HG03457 (cell line): ENCODE data around the gene KRTAP12-3.

Source experiments
- ATAC-seq: cut with Tn5 transposase; IDR thresholded peaks from one replicate; pipeline ENCODE4 v1.9.1; 2021; ENCODE audit warnings: moderate number of reproducible peaks; ENCODE audit not compliant: unreplicated experiment

The KRTAP12-3 gene

DNA sequence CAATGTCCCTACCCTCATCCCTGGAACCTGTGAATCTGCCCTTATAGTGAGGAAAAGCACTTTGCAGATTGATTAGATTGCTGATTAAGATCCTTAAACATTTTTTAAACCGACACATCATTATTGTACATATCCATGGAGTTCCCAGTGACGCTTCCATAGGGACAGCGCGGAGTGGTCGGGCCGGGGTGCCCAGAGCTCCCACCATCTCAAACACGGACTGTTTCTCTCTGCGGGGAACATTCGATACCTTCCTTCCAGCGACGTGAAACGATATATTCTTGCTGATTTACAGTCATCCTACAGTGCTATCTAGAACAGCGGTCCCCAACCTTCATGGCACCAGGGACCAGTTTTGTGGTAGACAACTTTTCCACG, 43.3 kb downstream of the KRTAP12-3 start:
- no peak for ATAC-seq

DNA sequence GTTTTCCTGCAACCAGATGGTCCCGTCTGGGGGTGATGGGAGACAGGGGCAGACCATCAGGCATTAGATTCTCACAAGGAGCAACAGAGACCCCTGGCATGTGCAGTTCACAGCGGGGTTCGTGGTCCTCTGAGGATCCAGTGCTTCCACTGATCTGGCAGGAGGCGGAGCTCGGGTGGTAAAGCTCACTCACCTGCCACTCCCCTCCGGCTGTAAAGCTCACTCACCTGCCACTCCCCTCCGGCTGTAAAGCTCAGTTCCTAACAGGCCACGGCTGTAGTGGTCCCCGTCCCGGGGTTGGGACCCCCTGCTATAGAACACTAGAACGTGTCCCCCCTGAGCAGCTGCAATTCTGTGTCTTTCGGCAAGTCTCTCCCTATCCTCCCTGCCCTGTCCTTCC, 43.8 kb downstream of the KRTAP12-3 start:
- ATAC-seq, result no peak

DNA sequence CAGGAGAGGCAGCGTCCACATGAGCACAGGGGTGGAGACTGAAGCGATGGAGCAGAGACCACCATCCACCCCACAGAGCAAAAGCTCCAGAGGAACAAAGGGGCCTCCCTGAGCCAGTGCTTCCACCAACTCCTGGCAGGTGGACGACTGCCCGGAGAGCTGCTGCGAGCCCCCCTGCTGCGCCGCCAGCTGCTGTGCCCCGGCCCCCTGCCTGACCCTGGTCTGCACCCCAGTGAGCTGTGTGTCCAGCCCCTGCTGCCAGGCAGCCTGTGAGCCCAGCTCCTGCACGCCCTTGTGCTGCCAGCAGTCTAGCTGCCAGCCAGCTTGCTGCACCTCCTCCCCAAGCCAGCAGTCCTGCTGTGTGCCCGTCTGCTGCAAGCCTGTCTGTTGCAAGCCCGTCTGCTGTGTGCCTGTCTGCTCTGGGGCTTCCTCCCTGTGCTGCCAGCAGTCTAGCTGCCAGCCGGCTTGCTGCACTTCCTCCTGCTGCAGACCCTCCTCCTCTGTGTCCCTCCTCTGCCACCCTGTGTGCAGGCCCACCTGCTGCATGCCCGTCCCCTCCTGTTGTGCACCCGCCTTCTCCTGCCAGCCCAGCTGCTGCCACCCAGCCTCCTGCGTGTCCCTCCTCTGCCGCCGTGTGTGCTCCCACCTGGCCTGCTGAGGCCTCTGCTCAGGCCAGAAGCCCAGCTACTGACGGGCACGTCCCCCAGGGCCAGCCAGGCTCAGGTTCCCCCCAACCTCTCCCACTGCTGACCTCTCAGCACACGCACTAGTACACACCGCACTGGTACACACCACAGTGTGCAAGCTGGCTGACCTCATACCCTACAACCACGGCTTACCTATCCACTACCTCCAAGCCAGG, 44.6 kb downstream of the KRTAP12-3 start:
- ATAC-seq, result no peak

DNA sequence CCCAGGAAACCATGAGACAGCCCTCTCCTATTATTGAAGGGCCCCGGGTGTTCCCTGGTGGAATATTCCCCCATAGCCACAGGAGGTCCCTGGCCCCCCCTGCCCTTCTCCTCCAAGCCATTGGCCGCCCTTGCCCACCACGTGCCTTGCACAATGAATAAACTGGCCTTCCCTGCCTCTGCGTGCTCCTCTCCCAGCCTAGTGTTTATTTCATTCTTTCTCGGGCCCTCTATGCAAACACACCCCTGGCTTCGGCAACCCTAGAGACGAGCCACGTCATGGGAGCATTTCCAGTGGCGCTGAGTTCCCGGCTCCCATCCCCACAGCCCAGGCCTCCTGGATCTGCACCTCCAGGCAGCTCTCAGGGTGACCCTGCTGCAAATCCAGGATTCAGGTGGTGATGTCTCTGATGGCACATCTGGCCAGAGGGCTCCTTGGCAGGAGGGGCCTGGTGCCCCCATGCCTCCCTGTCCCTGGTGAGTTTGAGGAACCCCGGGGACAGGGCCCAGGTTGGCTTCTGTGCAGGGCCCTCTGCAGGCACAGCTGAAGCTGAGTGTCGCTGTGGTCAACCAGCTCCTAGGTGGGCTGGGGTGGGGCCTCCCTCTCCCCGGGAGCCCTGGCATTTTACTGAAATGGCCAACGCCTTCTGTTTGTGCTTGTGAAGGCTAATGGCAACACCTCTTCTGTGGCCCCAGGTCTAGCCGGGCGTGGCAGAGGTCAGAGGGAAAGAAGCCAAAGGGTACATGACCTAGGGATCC, 45.4 kb downstream of the KRTAP12-3 start:
- ATAC-seq, result no peak

DNA sequence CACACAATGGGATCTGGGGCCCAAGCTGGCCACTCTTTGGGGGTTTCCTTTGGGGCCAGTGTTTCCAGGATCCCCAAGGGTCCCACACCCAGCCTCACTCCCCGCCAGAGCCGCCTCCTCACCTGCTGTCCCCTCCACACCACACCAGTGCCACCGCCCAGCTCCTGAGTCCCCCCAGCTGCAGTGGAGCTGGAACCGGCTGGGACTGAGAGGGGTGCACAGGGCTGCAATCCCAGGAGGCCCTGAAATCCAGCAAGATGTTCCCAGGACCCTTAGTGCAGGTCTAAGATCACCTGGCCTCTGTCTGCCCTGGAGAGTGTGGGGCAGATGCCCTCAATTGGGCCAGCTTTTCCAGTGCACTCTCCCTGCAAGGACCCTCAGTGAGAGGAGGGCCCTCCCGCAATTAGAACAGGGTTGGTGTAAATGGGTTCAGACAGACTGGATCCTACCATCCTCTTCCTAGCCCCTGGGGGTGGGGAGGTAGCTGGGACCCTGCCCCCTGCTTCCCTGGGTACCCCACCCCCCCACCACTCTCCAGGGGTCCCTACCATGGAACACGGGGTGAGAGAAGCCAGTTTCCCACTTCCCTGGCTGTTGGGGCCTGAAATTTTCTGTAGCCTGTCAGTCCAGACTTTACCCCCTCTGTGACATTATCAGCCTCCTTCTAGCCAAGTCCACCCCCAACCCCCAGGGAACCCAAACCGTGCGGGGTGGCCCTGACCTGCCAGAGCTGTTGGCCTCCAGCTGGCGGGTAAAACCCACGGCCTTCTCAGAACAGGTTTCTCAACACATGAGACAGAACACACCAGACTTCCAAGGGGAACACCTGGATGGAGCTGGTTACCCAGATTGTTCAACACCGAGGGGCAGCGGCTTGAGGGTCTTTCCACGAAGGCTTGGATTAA, 46.3 kb downstream of the KRTAP12-3 start:
- no peak for ATAC-seq

DNA sequence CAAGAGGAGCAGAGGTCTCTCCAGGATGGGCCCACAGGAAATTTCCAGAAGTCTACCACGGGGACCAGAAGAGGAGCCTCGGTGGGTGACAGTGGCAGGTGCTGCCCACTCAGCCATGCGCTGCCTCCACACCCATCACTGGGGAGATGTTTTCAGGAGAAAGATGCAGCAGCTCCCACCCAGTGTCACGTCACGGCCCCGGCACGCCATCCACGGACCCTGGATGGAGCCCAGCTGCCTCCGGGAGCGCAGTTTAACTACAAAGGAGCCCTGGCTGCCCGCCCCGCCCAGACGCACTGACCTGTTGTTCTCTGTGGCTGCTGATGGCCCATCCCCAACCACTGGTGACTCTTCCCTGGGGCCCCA, 46.9 kb downstream of the KRTAP12-3 start:
- no peak for ATAC-seq

DNA sequence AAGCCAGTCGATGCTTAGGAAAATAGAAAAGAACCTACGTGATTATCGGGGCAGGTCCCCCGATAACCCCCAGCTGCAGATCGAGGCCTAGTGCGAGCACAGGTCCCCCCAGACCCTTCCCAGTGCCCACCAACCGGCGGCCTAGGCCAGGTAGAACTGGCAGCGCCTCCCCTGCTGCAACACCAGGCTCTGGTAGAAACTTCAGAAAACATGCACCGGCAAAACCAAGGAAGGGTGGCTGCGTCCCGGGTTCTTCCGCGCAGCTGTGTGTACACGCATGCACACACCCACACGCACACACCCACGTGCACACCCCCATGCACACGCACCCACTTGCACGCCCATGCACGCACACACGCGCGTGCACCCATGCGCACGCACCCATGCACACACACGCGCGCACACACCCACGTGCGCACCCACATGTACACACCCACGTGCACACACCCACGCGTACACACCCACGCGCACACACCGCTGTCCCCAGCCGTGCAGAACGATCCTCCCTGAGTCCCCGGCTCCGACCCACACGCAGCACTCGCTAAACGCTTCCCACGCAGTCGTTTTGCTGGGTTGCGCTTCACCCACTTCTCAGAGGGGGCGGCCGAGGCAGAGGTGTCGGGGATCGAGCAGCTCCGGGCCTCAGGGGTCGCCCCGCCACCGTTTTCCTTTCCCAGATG, 48.4 kb downstream of the KRTAP12-3 start:
- ATAC-seq, result no peak

DNA sequence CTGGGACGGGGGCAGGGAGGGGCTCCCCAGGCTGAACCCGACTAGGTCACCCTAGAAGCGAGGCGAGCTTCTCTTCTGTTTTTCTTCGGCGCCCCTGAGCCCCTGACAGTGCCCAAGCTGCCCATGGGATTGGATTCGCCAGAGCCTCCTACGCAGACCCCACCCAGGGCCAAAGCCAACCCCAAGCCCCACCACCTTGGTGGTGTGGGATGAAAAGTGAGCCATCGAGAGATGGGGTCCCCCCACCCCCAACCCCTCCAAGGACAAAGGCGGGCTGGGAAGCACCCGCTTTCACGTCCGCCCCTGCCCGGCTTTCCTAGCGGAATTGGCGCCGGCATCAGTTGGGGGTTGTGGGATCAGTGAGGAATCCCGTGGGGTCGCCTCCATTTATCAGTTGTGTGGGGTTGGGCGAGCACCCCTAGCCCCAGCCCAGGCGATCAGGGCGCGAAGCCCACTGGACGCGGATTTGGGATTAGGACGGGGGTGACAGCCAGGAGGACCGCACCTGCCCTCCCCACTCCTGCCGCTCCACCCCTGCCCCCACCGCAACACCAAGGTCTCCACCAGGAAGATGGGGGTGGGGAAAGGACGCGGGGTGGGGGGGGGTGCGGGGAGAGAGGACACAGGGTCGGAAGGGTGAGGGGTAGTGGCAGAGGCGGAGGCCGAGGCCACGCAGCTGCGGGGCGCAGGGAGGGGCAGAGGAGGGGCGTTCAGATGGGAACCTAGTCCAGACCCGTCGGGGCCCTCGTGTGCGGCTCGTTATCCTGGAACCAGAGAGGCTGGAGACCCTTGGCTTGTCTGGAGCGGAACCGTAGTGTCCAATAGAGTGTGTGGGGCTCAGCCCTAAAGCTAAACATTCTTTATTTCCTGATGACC, 49.2 kb downstream of the KRTAP12-3 start:
- no peak for ATAC-seq
